Esophagus (tissue), 2 donors: Measurements from ENCODE around the gene OGFOD3. TPM values are rescaled to one million over a fixed set of nuclear protein-coding genes. Genes with fewer than 3 reads are reported as not detected.

Experiments used
- H3K27ac ChIP-seq, 2 donors: one replicate each; pipeline ENCODE4 v1.5.1; 2013; ENCODE audit warnings: low read depth in 2 of 2, mild to moderate bottlenecking in 2 of 2, inconsistent platforms in 1 of 2, low read length in 1 of 2, moderate library complexity in 1 of 2
- H3K27me3 ChIP-seq, 2 donors: one replicate each; pipeline ENCODE4 v1.6.1; 2013; ENCODE audit warnings: low read length in 2 of 2, control low read depth in 1 of 2, mild to moderate bottlenecking in 1 of 2; ENCODE audit not compliant: insufficient read depth in 2 of 2, control insufficient read depth in 1 of 2
- H3K36me3 ChIP-seq, 2 donors: one replicate each; pipeline ENCODE4 v1.6.1; 2013; ENCODE audit warnings: low read length in 1 of 2; ENCODE audit not compliant: control insufficient read depth in 2 of 2, insufficient read depth in 2 of 2
- H3K4me1 ChIP-seq, 2 donors: one replicate each; pipeline ENCODE4 v1.6.1; 2013; ENCODE audit warnings: low read length in 1 of 2; ENCODE audit not compliant: control insufficient read depth in 2 of 2, insufficient read depth in 2 of 2
- H3K4me3 ChIP-seq, 2 donors: one replicate each; pipeline ENCODE4 v1.5.1; 2013; ENCODE audit warnings: low read length in 2 of 2, mild to moderate bottlenecking in 2 of 2, low read depth in 1 of 2, moderate library complexity in 1 of 2
- H3K9me3 ChIP-seq, 2 donors: one replicate each; pipeline ENCODE4 v1.6.1; 2013; ENCODE audit warnings: mild to moderate bottlenecking in 2 of 2, low read depth in 1 of 2, low read length in 1 of 2, moderate library complexity in 1 of 2; ENCODE audit not compliant: control insufficient read depth in 2 of 2, insufficient read depth in 1 of 2
- WGBS, 2 donors: extraction: QIAGEN DNeasy Blood & Tissue Kit; methylation state at CpG; one replicate each; pipeline ENCODE4 v1.1.7; 2013; 5-methylcytosine and 5-hydroxymethylcytosine counted together
- polyA plus RNA-seq, 2 donors: library from polyadenylated mRNA; stranded (reverse); fragments of 200-250 nt; gene quantifications; one replicate each; pipeline ENCODE4 v1.2.3, GENCODE V29; 2013
- donor health status: healthy with polysubstance abuse.
- donor health status: Bipolar disorder and iron deficiency.

The OGFOD3 gene
- polyA plus RNA-seq, 2 donors = 11.4 to 11.6 TPM

DNA sequence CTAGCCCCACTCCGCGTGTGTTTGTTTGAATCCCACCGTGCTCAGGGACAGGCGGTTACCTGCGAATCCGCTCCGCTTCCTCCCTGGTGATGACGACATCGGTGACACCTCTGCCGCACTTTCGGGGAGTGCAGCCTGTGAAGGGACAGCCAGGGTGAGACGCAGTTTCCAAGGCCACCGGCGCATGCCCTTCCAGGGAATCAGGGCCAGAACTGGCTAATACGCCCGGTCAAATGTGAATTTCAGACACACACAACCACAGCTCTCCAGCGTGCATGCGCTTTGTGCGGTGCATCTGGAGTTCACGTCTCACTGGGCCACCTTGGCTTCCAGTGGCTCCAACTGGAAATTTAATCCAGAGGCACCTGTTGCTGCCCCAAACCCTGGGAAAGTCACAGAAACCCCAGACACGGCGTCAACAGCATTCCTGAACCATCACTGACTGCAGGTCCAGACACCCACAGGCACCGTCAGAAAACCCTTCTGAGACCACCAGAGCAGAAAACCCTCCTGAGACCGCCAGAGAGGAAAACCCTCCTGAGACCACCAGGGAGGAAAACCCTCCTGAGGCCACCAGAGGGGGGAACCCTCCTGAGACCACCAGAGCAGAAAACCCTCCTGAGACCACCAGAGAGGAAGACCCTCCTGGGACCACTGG, 6.9 kb downstream of the OGFOD3 start:
- H3K9me3 ChIP-seq = no peaks in the 10 kb centered on the region
- H3K27me3 ChIP-seq = no peaks in the 10 kb centered on the region
- peaks cover 0 to 2% of the 10 kb centered on the region in 2 donors for H3K4me1 ChIP-seq
- H3K36me3 ChIP-seq = peaks cover 0 to 9% of the 10 kb centered on the region in 2 donors
- WGBS, 2 donors = 93 to 95% methylated on average over 24 of the region's 24 CpGs
- H3K27ac ChIP-seq = no peak overlapping the region
- no peak overlapping the region for H3K4me3 ChIP-seq

GRCh38 chr17:82410014-82410716, 8.2 kb downstream of the OGFOD3 start:
- Histone ChIP-seq H3K9me3 (no peaks in the 10 kb centered on the region), H3K27me3 (no peaks in the 10 kb centered on the region), H3K4me3 (no peak overlapping the region), H3K36me3 (peaks cover 0 to 9% of the 10 kb centered on the region in 2 donors), H3K4me1 (peaks cover 0 to 2% of the 10 kb centered on the region in 2 donors), H3K27ac (no peak overlapping the region)
- 92% methylated on average over 14 of the region's 14 CpGs for WGBS, 2 donors

DNA sequence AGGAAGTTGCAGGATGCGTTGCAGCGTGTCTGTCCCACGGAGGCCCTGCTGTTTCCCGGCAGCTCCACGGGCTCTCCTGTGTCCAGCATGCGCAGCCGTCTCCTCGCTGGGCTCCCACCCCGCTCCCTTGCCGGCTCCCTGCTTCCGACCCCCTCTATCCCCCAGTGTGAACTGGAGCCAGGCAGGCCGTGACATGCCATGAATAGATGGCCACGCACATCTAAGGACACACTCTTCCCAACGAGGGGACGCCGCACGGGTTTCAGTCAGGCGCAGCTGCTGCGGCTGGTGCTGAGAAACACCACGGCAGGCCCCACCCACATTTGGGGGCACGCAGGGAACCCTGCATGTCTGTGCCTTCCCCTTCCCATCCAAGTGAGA, 9.5 kb downstream of the OGFOD3 start:
- Histone ChIP-seq H3K36me3 (peaks cover 2 to 9% of the 10 kb centered on the region in 2 donors), H3K27ac (no peak overlapping the region), H3K27me3 (no peaks in the 10 kb centered on the region), H3K4me1 (peaks cover 0 to 4% of the 10 kb centered on the region in 2 donors), H3K9me3 (no peaks in the 10 kb centered on the region), H3K4me3 (no peak overlapping the region)
- WGBS, 2 donors = 93 to 96% methylated on average over 21 of the region's 21 CpGs

GRCh38 chr17:82408288-82408937, 10.0 kb downstream of the OGFOD3 start:
- H3K4me1 ChIP-seq = peaks cover 0 to 4% of the 10 kb centered on the region in 2 donors
- H3K9me3 ChIP-seq = no peaks in the 10 kb centered on the region
- H3K27ac ChIP-seq = no peak overlapping the region
- H3K4me3 ChIP-seq = no peak overlapping the region
- WGBS, 2 donors = 89 to 90% methylated on average over 15 of the region's 15 CpGs
- H3K27me3 ChIP-seq = no peaks in the 10 kb centered on the region
- H3K36me3 ChIP-seq = peaks cover 6 to 13% of the 10 kb centered on the region in 2 donors

DNA sequence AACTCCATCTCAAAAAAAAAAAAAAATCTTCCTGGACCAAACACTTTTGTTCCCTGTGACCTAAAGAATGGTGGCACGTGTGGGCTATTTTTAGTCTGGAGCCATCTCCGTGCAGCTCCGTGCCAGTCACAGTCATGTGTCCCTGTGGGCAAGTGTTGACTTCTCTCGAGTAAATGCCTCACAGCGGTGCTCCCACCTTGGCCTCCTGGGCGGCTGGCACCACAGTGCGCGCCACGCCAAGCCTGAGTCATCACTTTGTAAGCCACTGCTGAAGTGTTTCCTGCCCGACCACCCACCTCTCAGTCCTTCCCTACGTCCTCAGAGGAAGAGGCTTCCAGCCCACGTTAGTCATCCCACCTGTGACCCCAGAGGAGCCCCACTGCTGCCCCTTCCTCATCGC, 11.1 kb downstream of the OGFOD3 start:
- Histone ChIP-seq H3K4me3 (no peak overlapping the region), H3K9me3 (no peaks in the 10 kb centered on the region), H3K27ac (no peak overlapping the region), H3K4me1 (peaks cover 0 to 4% of the 10 kb centered on the region in 2 donors), H3K36me3 (peaks cover 9 to 13% of the 10 kb centered on the region in 2 donors), H3K27me3 (no peaks in the 10 kb centered on the region)
- WGBS, 2 donors = 65 to 71% methylated on average over 13 of the region's 13 CpGs

GRCh38 chr17:82406131-82406671, 12.2 kb downstream of the OGFOD3 start:
- H3K9me3 ChIP-seq = no peaks in the 10 kb centered on the region
- no peak overlapping the region for H3K27ac ChIP-seq
- peaks cover 0 to 4% of the 10 kb centered on the region in 2 donors for H3K4me1 ChIP-seq
- H3K36me3 ChIP-seq = peaks cover 9 to 13% of the 10 kb centered on the region in 2 donors
- H3K27me3 ChIP-seq = no peaks in the 10 kb centered on the region
- 93 to 95% methylated on average over 14 of the region's 14 CpGs for WGBS, 2 donors
- no peak overlapping the region for H3K4me3 ChIP-seq

GRCh38 chr17:82405051-82405450, 13.3 kb downstream of the OGFOD3 start:
- Histone ChIP-seq H3K27ac (no peak overlapping the region), H3K9me3 (no peaks in the 10 kb centered on the region), H3K4me3 (no peak overlapping the region), H3K36me3 (peaks cover 9 to 13% of the 10 kb centered on the region in 2 donors), H3K27me3 (no peaks in the 10 kb centered on the region), H3K4me1 (peaks cover 0 to 4% of the 10 kb centered on the region in 2 donors)
- WGBS, 2 donors = 84 to 91% methylated on average over 14 of the region's 14 CpGs

GRCh38 chr17:82403662-82404660, 14.4 kb downstream of the OGFOD3 start:
- Histone ChIP-seq H3K36me3 (peaks cover 9 to 16% of the 10 kb centered on the region in 2 donors), H3K27me3 (no peaks in the 10 kb centered on the region), H3K9me3 (no peaks in the 10 kb centered on the region), H3K4me1 (peaks cover 4 to 5% of the 10 kb centered on the region in 2 donors), H3K27ac (no peak overlapping the region), H3K4me3 (no peak overlapping the region)
- WGBS, 2 donors = 95 to 96% methylated on average over 67 of the region's 67 CpGs

DNA sequence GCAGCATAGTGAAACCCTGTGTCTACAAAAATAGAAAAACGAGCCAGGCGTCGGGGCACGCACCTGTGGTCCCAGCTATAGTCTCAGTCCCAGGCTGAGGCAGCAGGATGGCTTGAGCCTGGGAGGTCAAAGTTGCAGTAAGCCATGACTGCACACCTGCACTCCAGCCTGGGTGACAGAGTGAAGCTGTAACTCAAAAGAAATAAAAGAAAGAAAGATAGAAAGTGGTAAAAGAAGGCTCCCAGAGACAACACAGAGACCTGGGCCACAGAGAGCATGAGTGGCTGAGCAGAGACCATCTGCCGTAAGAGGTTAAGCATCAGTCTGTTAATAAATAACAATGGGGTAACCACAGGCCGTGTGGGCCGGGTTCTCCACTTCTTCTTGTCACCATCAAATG, 15.5 kb downstream of the OGFOD3 start:
- Histone ChIP-seq H3K27ac (no peak overlapping the region), H3K4me1 (peaks cover 4 to 5% of the 10 kb centered on the region in 2 donors), H3K9me3 (no peaks in the 10 kb centered on the region), H3K4me3 (no peak overlapping the region), H3K36me3 (peaks cover 9 to 15% of the 10 kb centered on the region in 2 donors), H3K27me3 (no peaks in the 10 kb centered on the region)
- WGBS, 2 donors = 89 to 92% methylated on average over 7 of the region's 7 CpGs
